A549 (cell line): ENCODE measurements around the gene WDFY2.

Experiments
- CEBPB ChIP-seq, 2 experiments: fragments of >200 bp in 1 of 2; sonication (Bioruptor Twin) in 1 of 2; formaldehyde crosslinking in 1 of 2; IDR thresholded peaks; 2 replicates each; pipeline ENCODE4 v1.6.1; 2012 to 2016
- EP300 ChIP-seq, 2 experiments: fragments of >200 bp; sonication (Bioruptor Twin); formaldehyde crosslinking; IDR thresholded peaks; 2 replicates in 1 of 2; 3 replicates in 1 of 2; pipeline ENCODE4 v1.6.1; 2016 to 2017
- KDM1A ChIP-seq: fragments of 200-600 bp; sonication (generic); IDR thresholded peaks from 2 replicates; pipeline ENCODE4 v1.6.1; 2016; ENCODE audit warnings: low read depth, mild to moderate bottlenecking
- POLR2A ChIP-seq: IDR thresholded peaks from 2 replicates; pipeline ENCODE4 v1.6.1; 2012; ENCODE audit warnings: mild to moderate bottlenecking, low read length
- RAD21 ChIP-seq, 2 experiments: fragments of >200 bp in 1 of 2; sonication (Bioruptor Twin) in 1 of 2; formaldehyde crosslinking in 1 of 2; IDR thresholded peaks in 1 of 2; conservative IDR thresholded peaks in 1 of 2; 2 replicates in 1 of 2; 3 replicates in 1 of 2; pipeline ENCODE4 v1.6.1; 2012 to 2018; ENCODE audit warnings: inconsistent platforms in 1 of 2
- SMC3 ChIP-seq: fragments of >200 bp; sonication (Bioruptor Twin); formaldehyde crosslinking; IDR thresholded peaks from 3 replicates; pipeline ENCODE4 v1.6.1; 2018; ENCODE audit warnings: inconsistent platforms
- TF ChIP-seq, protein P1 (sequence below): fragments of >200 bp; sonication (Bioruptor Twin); formaldehyde crosslinking; IDR thresholded peaks from 3 replicates; pipeline ENCODE4 v1.5.1; 2016

DNA sequence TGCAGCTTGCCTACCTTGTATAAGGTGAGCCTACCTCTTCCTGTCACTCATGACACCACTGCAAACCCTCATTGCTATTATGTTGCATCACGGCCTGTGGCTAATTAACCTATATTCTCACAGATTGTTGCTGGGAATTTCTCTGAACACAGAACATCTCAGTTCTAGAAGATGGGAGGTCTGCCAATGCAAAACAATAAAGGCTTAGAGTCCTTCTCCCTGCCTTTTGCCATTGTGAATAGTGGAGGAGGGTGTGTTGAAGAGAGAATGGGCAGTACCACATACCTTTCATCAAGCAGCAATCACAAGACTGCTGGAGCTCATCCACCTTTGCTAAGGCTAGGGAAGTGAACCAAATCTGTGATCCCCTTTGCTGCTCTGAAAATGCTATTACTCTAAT lies 34.4 kb downstream of the WDFY2 start:
- TF ChIP-seq, protein P1, sequence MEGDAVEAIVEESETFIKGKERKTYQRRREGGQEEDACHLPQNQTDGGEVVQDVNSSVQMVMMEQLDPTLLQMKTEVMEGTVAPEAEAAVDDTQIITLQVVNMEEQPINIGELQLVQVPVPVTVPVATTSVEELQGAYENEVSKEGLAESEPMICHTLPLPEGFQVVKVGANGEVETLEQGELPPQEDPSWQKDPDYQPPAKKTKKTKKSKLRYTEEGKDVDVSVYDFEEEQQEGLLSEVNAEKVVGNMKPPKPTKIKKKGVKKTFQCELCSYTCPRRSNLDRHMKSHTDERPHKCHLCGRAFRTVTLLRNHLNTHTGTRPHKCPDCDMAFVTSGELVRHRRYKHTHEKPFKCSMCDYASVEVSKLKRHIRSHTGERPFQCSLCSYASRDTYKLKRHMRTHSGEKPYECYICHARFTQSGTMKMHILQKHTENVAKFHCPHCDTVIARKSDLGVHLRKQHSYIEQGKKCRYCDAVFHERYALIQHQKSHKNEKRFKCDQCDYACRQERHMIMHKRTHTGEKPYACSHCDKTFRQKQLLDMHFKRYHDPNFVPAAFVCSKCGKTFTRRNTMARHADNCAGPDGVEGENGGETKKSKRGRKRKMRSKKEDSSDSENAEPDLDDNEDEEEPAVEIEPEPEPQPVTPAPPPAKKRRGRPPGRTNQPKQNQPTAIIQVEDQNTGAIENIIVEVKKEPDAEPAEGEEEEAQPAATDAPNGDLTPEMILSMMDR = no peak
- TF ChIP-seq KDM1A = no peak
- TF ChIP-seq RAD21 (conservative IDR thresholded peaks at IDR 0.05 in 1 of 2, IDR thresholded peaks at IDR 0.05 in 1 of 2) = no peak
- no peak for TF ChIP-seq SMC3
- TF ChIP-seq EP300 (IDR thresholded peaks at IDR 0.05) = no peak
- TF ChIP-seq POLR2A = no peak
- no peak for TF ChIP-seq CEBPB (IDR thresholded peaks at IDR 0.05)
